Thoracic aorta (tissue), 2 donors: Measurements from ENCODE around the gene TMEM127. TPM values are rescaled to one million over a fixed set of nuclear protein-coding genes. Genes with fewer than 3 reads are reported as not detected.

ENCODE experiments used
- ATAC-seq: fragments of 150-250 bp; one replicate; pipeline ENCODE4 v1.8.0; 2017; ENCODE audit warnings: low read depth; ENCODE audit not compliant: insufficient number of reproducible peaks, low FRiP score
- DNase-seq: peaks from one replicate; pipeline ENCODE4 v3.0.0-alpha.2; 2020; ENCODE audit warnings: low spot score
- H3K27ac ChIP-seq, 2 donors: fragments of 200-600 bp; sonication (generic); 1 replicate in 1 of 2; 2 replicates in 1 of 2; pipeline ENCODE4 v1.5.1; 2016; ENCODE audit warnings: mild to moderate bottlenecking in 2 of 2, moderate library complexity in 2 of 2
- H3K27me3 ChIP-seq: fragments of 200-600 bp; sonication (generic); replicated peaks from 2 replicates; pipeline ENCODE4 v1.6.0; 2016; ENCODE audit warnings: mild to moderate bottlenecking; ENCODE audit not compliant: insufficient read depth
- H3K36me3 ChIP-seq: fragments of 200-600 bp; sonication (generic); one replicate; pipeline ENCODE4 v1.5.1; 2016
- H3K4me1 ChIP-seq, 2 donors: fragments of 200-600 bp; sonication (generic); 1 replicate in 1 of 2; 2 replicates in 1 of 2; pipeline versions ENCODE4 v1.5.1 to v1.6.0; 2016; ENCODE audit warnings: low read depth in 2 of 2, mild to moderate bottlenecking in 1 of 2; ENCODE audit not compliant: control insufficient read depth in 1 of 2
- H3K4me3 ChIP-seq: fragments of 200-600 bp; sonication (generic); 2 replicates; pipeline ENCODE4 v1.5.1; 2016; ENCODE audit warnings: mild to moderate bottlenecking
- H3K9me3 ChIP-seq: fragments of 200-600 bp; sonication (generic); 2 replicates; pipeline ENCODE4 v1.5.1; 2016
- total RNA-seq, 2 donors: library from RNA; depleted of rRNA; stranded (reverse); fragments of >200 nt; gene quantifications; one replicate each; pipeline versions ENCODE4 v1.1.0 to v1.2.3, GENCODE V29; 2016
- TF ChIP-seq, protein P1 (sequence below): fragments of 200-600 bp; sonication (generic); IDR thresholded peaks from one replicate; pipeline ENCODE4 v1.5.1; 2019; ENCODE audit warnings: antibody characterized with exemption

The TMEM127 gene
- total RNA-seq, 2 donors from 2014 or later: 50.8 to 52.4 TPM

DNA sequence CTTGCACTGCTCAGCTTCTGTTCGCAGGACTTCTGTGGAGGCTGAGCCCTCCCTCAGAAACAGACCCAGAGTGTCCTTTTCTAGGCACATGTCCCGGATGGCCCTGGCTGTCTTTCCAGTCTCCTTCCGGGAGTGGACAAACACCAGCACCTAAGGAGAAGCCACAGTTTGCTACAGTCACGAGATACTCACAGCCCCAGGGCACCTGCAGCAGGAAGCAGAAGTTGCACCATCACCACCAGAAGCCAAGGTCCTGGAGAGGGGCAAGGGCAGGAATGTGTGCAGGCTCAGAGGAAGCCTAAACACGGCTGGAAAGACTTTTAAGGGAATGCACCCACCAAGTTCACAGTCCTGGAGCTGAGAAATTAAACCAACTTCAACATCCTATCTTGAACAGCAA is 26.0 kb upstream of the TMEM127 start:
- DNase-seq (no peak), ATAC-seq (no peak)
- H3K36me3 ChIP-seq: peaks cover 97% of the 10 kb centered on the region
- no peaks in the 10 kb centered on the region for H3K4me1 ChIP-seq
- H3K27ac ChIP-seq: no peak overlapping the region
- TF ChIP-seq, protein P1, sequence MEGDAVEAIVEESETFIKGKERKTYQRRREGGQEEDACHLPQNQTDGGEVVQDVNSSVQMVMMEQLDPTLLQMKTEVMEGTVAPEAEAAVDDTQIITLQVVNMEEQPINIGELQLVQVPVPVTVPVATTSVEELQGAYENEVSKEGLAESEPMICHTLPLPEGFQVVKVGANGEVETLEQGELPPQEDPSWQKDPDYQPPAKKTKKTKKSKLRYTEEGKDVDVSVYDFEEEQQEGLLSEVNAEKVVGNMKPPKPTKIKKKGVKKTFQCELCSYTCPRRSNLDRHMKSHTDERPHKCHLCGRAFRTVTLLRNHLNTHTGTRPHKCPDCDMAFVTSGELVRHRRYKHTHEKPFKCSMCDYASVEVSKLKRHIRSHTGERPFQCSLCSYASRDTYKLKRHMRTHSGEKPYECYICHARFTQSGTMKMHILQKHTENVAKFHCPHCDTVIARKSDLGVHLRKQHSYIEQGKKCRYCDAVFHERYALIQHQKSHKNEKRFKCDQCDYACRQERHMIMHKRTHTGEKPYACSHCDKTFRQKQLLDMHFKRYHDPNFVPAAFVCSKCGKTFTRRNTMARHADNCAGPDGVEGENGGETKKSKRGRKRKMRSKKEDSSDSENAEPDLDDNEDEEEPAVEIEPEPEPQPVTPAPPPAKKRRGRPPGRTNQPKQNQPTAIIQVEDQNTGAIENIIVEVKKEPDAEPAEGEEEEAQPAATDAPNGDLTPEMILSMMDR: no peak
- H3K4me3 ChIP-seq: no peak overlapping the region
- H3K9me3 ChIP-seq: no peaks in the 10 kb centered on the region
- H3K27me3 ChIP-seq: no peaks in the 10 kb centered on the region

DNA sequence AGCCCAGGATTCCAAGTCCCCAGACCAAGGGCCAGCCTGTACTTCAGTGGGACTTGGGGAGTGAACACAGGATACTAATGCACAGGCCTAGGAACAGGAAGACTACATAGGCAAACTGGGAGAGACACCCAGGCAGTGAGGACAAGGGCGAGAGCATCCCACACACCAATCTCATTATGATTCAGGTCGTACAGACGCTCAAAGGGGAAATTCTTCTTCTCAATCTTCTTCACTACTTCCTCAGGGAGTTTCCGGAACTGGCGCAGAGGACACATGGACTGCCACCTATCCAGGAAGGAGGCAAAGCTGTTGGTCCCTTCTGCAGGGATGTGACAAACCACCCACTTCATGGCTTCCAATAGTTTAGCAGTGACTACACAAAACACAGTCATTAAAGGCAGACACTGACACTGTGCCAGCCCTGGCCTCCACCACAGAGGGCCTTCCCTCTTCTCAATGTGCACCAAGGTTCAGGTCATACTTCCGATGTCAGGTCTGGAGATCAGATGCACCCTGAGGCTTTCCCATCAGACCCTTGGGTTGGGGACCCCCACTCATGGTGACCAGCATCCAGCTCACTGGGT is 21.6 kb upstream of the TMEM127 start:
- no peaks in the 10 kb centered on the region for H3K9me3 ChIP-seq
- no peak for ATAC-seq
- no peak overlapping the region for H3K4me3 ChIP-seq
- no peaks in the 10 kb centered on the region for H3K4me1 ChIP-seq
- TF ChIP-seq, protein P1: no peak
- no peaks in the 10 kb centered on the region for H3K27me3 ChIP-seq
- peaks cover 98% of the 10 kb centered on the region for H3K36me3 ChIP-seq
- no peak overlapping the region for H3K27ac ChIP-seq
- no peak for DNase-seq

DNA sequence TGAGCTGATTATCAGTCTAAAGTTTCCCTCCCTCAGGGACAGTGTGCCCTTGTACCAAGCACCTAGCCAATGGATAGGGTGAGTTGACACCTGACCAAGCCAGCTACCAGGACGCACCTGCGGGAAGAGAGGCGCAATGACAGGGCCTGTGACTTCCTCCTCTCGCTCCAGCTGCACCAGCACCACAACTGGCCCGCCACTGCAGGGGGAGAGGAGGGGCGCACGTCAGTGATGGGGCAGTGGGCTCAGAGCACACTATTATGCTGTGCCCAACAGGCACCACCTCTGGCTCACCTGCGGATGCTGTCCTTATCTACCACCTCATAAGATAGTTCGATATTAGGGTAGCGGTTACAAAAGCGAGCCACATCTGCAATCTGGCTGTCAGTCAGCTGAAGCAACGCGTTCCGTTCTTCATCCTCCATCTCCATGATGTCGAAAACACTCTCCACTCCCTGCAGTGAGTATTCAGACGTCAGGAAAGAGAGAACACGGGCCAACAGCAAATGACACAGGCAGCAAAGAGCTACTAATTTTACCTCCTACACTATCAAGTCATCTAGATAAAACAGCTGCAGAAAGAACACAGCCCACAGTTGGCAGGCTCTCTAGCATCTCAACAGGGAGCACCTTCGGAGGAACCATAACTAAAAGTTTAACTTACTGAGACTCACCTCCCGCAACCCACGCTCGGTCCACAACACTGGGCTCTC is 11.1 kb upstream of the TMEM127 start:
- no peak for DNase-seq
- Histone ChIP-seq H3K4me3 (no peak overlapping the region), H3K27ac (no peak overlapping the region), H3K27me3 (no peaks in the 10 kb centered on the region), H3K4me1 (no peaks in the 10 kb centered on the region), H3K9me3 (no peaks in the 10 kb centered on the region), H3K36me3 (peaks cover 71% of the 10 kb centered on the region)
- TF ChIP-seq, protein P1: no peak
- ATAC-seq: no peak

DNA sequence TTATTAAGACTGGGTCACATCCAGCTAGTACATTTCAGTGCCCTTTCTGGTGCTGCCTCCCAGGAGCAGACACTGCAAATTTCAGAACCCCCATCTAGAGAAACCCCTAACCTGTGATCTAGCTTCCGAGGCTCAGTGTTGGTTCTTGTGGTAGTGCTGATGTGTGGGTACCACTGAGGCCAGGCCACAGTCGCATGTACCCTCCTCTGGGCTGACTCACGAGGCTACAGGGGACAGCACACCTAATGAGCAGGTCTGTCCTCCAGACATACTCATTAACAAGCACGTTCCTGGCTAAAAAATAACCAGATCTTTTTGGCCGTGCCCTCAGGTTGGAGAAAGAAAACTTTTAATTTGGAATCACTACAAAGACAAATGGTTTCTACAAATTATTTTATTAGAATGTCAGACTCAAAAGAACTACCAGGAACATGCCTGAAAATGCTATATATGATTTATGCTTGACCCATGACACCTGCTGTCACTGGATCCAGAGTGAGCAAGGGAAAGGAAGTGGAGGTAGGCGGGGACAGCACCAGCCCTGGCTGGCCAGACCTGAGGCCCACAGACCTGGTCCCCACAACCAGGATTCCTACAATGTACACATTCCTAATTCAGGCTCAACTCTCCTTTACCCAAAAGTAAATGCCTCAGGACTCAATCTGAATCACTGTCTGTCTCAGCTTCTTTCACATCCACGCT is 8.7 kb upstream of the TMEM127 start:
- H3K4me1 ChIP-seq: no peaks in the 10 kb centered on the region
- DNase-seq (no peak), ATAC-seq (no peak)
- H3K27me3 ChIP-seq: no peaks in the 10 kb centered on the region
- no peaks in the 10 kb centered on the region for H3K9me3 ChIP-seq
- no peak overlapping the region for H3K4me3 ChIP-seq
- no peak overlapping the region for H3K27ac ChIP-seq
- H3K36me3 ChIP-seq: peaks cover 58% of the 10 kb centered on the region
- TF ChIP-seq, protein P1: no peak

DNA sequence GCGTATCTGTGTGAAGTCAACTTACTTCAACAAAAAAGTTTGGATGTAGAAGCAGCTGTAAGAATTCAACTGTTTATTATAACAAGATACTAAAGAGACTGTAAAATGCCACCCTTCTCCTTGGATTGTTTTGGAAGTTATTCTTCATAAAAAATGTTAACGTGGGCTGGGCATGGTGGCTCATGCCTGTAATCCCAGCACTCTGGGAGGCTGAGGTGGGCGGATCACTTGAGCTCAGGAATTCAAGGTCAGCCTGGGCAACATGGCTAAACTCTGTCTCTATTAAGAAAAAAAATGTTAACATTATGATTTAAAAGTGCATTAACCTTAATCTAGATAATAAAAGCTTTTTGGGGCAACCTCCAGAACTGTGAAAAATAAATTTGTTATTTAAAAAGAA is 8.0 kb upstream of the TMEM127 start:
- Histone ChIP-seq H3K27me3 (no peaks in the 10 kb centered on the region), H3K9me3 (no peaks in the 10 kb centered on the region), H3K4me3 (no peak overlapping the region), H3K27ac (no peak overlapping the region), H3K4me1 (no peaks in the 10 kb centered on the region), H3K36me3 (peaks cover 57% of the 10 kb centered on the region)
- DNase-seq: no peak
- TF ChIP-seq, protein P1: no peak
- ATAC-seq: no peak
